ENCODE data around the gene SBF1.

DNA sequence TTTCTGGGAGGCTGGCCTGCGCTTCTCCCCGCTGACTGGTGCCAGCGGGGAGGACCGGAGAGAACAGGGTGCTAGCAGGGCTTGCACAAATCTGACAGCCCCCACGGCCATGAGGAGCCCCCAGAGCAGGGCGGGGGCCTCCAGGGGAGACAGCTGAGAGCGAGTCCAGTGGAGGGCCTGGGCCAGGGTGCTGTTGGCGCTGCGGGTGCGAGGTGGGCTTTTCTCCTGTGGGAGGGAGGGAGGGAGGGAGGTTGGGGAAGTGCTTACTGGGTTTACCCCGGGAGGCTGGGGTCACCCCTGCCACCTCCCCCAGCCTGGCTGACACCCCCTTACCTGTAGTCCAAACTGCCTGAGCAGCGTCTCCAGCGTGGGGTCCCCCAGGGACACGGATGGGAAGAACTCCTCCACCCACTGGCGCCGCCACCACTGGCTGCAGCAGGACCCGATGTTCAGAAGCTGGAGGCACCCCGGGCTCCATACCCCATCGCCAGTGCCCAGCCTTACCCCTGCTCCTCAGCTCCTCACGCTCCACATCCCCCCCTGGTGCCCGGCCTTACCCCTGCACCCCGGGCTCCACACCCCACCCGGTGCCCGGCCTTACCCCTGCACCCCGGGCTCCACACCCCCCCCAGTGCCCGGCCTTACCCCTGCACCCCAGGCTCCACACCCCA is 28.8 kb upstream of the SBF1 start:
- TF ChIP-seq, protein P1, sequence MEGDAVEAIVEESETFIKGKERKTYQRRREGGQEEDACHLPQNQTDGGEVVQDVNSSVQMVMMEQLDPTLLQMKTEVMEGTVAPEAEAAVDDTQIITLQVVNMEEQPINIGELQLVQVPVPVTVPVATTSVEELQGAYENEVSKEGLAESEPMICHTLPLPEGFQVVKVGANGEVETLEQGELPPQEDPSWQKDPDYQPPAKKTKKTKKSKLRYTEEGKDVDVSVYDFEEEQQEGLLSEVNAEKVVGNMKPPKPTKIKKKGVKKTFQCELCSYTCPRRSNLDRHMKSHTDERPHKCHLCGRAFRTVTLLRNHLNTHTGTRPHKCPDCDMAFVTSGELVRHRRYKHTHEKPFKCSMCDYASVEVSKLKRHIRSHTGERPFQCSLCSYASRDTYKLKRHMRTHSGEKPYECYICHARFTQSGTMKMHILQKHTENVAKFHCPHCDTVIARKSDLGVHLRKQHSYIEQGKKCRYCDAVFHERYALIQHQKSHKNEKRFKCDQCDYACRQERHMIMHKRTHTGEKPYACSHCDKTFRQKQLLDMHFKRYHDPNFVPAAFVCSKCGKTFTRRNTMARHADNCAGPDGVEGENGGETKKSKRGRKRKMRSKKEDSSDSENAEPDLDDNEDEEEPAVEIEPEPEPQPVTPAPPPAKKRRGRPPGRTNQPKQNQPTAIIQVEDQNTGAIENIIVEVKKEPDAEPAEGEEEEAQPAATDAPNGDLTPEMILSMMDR (IDR thresholded peaks at IDR 0.05): no peak
- TF ChIP-seq POLR2A (IDR thresholded peaks at IDR 0.05): no peak
